ENCODE measurements around the gene CACNA1I.

Gene CACNA1I

GRCh38 chr22:39630721-39631120 lies 60.2 kb downstream of the CACNA1I start:
- DNase-seq (ENCODE audit: insufficient read length), result no peak
- no peak for FAIRE-seq
- TF ChIP-seq POLR2A (IDR thresholded peaks at IDR 0.05; ENCODE audit: low read depth, low read length), result no peak
- TF ChIP-seq TAF1 (IDR thresholded peaks at IDR 0.05; ENCODE audit: borderline replicate concordance, low read depth, low read length), result no peak
- TF ChIP-seq POLR2AphosphoS5 (IDR thresholded peaks at IDR 0.05; ENCODE audit: low read depth, low read length), result no peak

GRCh38 chr22:39631381-39632286 lies 61.1 kb downstream of the CACNA1I start:
- FAIRE-seq (no peak), DNase-seq (ENCODE audit: insufficient read length) (no peak)
- TF ChIP-seq POLR2AphosphoS5 (IDR thresholded peaks at IDR 0.05; ENCODE audit: low read depth, low read length), result no peak
- no peak for TF ChIP-seq TAF1 (IDR thresholded peaks at IDR 0.05; ENCODE audit: borderline replicate concordance, low read depth, low read length)
- TF ChIP-seq POLR2A (IDR thresholded peaks at IDR 0.05; ENCODE audit: low read depth, low read length), result no peak

- FAIRE-seq (no peak), DNase-seq (ENCODE audit: insufficient read length) (no peak)
Measured at GRCh38 chr22:39634530-39635405, 64.2 kb downstream of the CACNA1I start.

GRCh38 chr22:39635719-39636118 lies 65.2 kb downstream of the CACNA1I start:
- TF ChIP-seq TAF1 (IDR thresholded peaks at IDR 0.05; ENCODE audit: borderline replicate concordance, low read depth, low read length) (no peak), POLR2AphosphoS5 (IDR thresholded peaks at IDR 0.05; ENCODE audit: low read depth, low read length) (no peak), POLR2A (IDR thresholded peaks at IDR 0.05; ENCODE audit: low read depth, low read length) (no peak)
- no peak for FAIRE-seq
- no peak for DNase-seq (ENCODE audit: insufficient read length)

More at GRCh38 chr22:39634530-39635405, 64.2 kb downstream of the CACNA1I start:
- TF ChIP-seq POLR2AphosphoS5 (IDR thresholded peaks at IDR 0.05; ENCODE audit: low read depth, low read length), result no peak
- no peak for TF ChIP-seq TAF1 (IDR thresholded peaks at IDR 0.05; ENCODE audit: borderline replicate concordance, low read depth, low read length)
- TF ChIP-seq POLR2A (IDR thresholded peaks at IDR 0.05; ENCODE audit: low read depth, low read length), result no peak

GRCh38 chr22:39638958-39639357 lies 68.4 kb downstream of the CACNA1I start:
- DNase-seq (ENCODE audit: insufficient read length) (no peak), FAIRE-seq (no peak)
- TF ChIP-seq POLR2AphosphoS5 (IDR thresholded peaks at IDR 0.05; ENCODE audit: low read depth, low read length) (no peak), POLR2A (IDR thresholded peaks at IDR 0.05; ENCODE audit: low read depth, low read length) (no peak), TAF1 (IDR thresholded peaks at IDR 0.05; ENCODE audit: borderline replicate concordance, low read depth, low read length) (no peak)

- FAIRE-seq, result no peak
Measured at GRCh38 chr22:39641660-39642310, 71.2 kb downstream of the CACNA1I start.

GRCh38 chr22:39643311-39644083 lies 72.9 kb downstream of the CACNA1I start:
- DNase-seq (ENCODE audit: insufficient read length) (no peak), FAIRE-seq (no peak)
- TF ChIP-seq TAF1 (IDR thresholded peaks at IDR 0.05; ENCODE audit: borderline replicate concordance, low read depth, low read length) (no peak), POLR2A (IDR thresholded peaks at IDR 0.05; ENCODE audit: low read depth, low read length) (no peak), POLR2AphosphoS5 (IDR thresholded peaks at IDR 0.05; ENCODE audit: low read depth, low read length) (no peak)

More at GRCh38 chr22:39641660-39642310, 71.2 kb downstream of the CACNA1I start:
- no peak for DNase-seq (ENCODE audit: insufficient read length)
- TF ChIP-seq POLR2A (IDR thresholded peaks at IDR 0.05; ENCODE audit: low read depth, low read length), result no peak
- TF ChIP-seq POLR2AphosphoS5 (IDR thresholded peaks at IDR 0.05; ENCODE audit: low read depth, low read length), result no peak
- TF ChIP-seq TAF1 (IDR thresholded peaks at IDR 0.05; ENCODE audit: borderline replicate concordance, low read depth, low read length), result no peak

- no peak for DNase-seq (ENCODE audit: insufficient read length)
- no peak for FAIRE-seq
- TF ChIP-seq POLR2AphosphoS5 (IDR thresholded peaks at IDR 0.05; ENCODE audit: low read depth, low read length) (no peak), POLR2A (IDR thresholded peaks at IDR 0.05; ENCODE audit: low read depth, low read length) (no peak), TAF1 (IDR thresholded peaks at IDR 0.05; ENCODE audit: borderline replicate concordance, low read depth, low read length) (no peak)
Measured at GRCh38 chr22:39645532-39645931, 75.0 kb downstream of the CACNA1I start.

GRCh38 chr22:39646398-39647063 lies 76.0 kb downstream of the CACNA1I start:
- TF ChIP-seq TAF1 (IDR thresholded peaks at IDR 0.05; ENCODE audit: borderline replicate concordance, low read depth, low read length) (no peak), POLR2A (IDR thresholded peaks at IDR 0.05; ENCODE audit: low read depth, low read length) (no peak), POLR2AphosphoS5 (IDR thresholded peaks at IDR 0.05; ENCODE audit: low read depth, low read length) (no peak)
- FAIRE-seq (no peak), DNase-seq (ENCODE audit: insufficient read length) (no peak)
